ENCODE results near the gene NIPSNAP2.
"Not testable (repeated sequence)": the region's sequence is repeated elsewhere in the genome, so short reads cannot be mapped to it uniquely, and the experiment has no call there.

The NIPSNAP2 gene

DNA sequence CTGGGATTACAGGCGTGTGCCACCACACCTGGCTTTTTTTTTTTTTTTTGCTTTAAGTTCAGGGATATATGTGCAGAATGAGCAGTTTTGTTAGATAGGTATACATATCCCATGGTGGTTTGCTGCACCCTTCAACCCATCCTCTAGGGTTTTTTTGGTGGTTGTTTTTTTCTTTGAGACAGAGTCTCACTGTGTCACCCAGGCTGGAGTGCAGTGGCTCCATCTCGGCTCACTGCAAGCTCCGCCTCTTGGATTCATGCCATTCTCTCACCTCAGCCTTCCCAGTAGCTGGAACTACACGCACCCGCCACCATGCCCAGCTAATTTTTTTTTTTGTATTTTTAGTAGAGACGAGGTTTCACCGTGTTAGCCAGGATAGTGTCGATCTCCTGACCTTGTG is 84.4 kb downstream of the NIPSNAP2 start:
- not testable (repeated sequence) for DNase-seq

All from effector CD8-positive, alpha-beta T cell (primary cell).